ENCODE results near the gene OR8I2.

- TF ChIP-seq CTCF (conservative IDR thresholded peaks at IDR 0.05 in 1 of 2, IDR thresholded peaks at IDR 0.05 in 1 of 2; ENCODE audit: low read depth in 1 of 2, low read length in 2 of 2): no peak
- no peak for TF ChIP-seq EZH2 (IDR thresholded peaks at IDR 0.05; ENCODE audit: low read length, missing control alignments)
Measured at GRCh38 chr11:56140151-56140661, 47.1 kb downstream of the OR8I2 start, which contains the start of gene OR8J3.

All from fibroblast of lung (primary cell).